Lower leg skin (tissue), 3 donors: ENCODE measurements around the gene BSPRY.

Source experiments
- POLR2A ChIP-seq, 2 donors: fragments of 450-650 bp; IDR thresholded peaks; one replicate each; pipeline ENCODE4 v1.6.1; 2016 to 2017; ENCODE audit warnings: antibody characterized with exemption in 2 of 2, mild to moderate bottlenecking in 1 of 2, moderate library complexity in 1 of 2
- TF ChIP-seq, protein P1 (sequence below), 3 donors: fragments of 450-650 bp; IDR thresholded peaks; one replicate each; pipeline ENCODE4 v1.5.1; 2016; ENCODE audit warnings: antibody characterized with exemption in 3 of 3, mild to moderate bottlenecking in 3 of 3, moderate library complexity in 2 of 3

DNA sequence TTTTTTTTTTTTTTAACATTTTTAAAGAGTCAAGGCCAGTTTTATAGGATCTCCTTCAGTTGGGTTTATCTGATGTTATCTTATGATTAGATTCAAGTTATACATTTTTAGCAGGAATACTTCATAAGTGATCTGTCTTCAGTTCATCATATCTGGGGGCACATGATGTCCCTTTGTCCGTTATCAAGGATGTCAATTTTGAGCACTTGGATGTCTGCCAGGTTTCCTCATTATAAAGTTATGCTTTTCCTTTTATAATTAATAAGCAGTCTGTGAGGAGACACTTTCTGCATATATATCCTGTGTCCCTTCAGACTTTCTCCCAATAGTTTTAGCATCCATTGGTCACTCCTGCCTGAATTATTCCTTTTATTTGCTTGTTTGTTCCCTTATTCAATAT lies 15.6 kb downstream of the BSPRY start:
- TF ChIP-seq, protein P1, sequence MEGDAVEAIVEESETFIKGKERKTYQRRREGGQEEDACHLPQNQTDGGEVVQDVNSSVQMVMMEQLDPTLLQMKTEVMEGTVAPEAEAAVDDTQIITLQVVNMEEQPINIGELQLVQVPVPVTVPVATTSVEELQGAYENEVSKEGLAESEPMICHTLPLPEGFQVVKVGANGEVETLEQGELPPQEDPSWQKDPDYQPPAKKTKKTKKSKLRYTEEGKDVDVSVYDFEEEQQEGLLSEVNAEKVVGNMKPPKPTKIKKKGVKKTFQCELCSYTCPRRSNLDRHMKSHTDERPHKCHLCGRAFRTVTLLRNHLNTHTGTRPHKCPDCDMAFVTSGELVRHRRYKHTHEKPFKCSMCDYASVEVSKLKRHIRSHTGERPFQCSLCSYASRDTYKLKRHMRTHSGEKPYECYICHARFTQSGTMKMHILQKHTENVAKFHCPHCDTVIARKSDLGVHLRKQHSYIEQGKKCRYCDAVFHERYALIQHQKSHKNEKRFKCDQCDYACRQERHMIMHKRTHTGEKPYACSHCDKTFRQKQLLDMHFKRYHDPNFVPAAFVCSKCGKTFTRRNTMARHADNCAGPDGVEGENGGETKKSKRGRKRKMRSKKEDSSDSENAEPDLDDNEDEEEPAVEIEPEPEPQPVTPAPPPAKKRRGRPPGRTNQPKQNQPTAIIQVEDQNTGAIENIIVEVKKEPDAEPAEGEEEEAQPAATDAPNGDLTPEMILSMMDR (IDR thresholded peaks at IDR 0.05): no peak
- TF ChIP-seq POLR2A (IDR thresholded peaks at IDR 0.05): no peak
